ENCODE data around the gene ACOT12.

The ACOT12 gene

GRCh38 chr5:81427566-81427965 lies 33.6 kb upstream of the ACOT12 start:
- ChIA-PET CTCF (interaction anchor here (1.8 to 3.8 kb wide), 3 partner anchors 411 to 744 kb away, joined by 6 to 18 read pairs (median 8); no protein-coding TSS in a partner anchor), POLR2A (no interaction called here)
- no peak for TF ChIP-seq CTCF (IDR thresholded peaks at IDR 0.05; ENCODE audit: control extremely low read depth, extremely low read depth, low read depth, missing control alignments)

GRCh38 chr5:81426359-81427030 lies 32.6 kb upstream of the ACOT12 start:
- no peak for TF ChIP-seq CTCF (IDR thresholded peaks at IDR 0.05; ENCODE audit: control extremely low read depth, extremely low read depth, low read depth, missing control alignments)
- ChIA-PET POLR2A (no interaction called here), CTCF (interaction anchor here (0.7 to 3.8 kb wide), 18 partner anchors 12 to 829 kb away, joined by 3 to 18 read pairs (median 4); no protein-coding TSS in a partner anchor)
- no peak for DNase-seq (ENCODE audit: extremely low spot score)

More at GRCh38 chr5:81427566-81427965, 33.6 kb upstream of the ACOT12 start:
- DNase-seq (ENCODE audit: extremely low spot score), result no peak

- DNase-seq (ENCODE audit: extremely low spot score), result peak; percentile 23
- ChIA-PET POLR2A (no interaction called here), CTCF (interaction anchor here (0.7 to 3.8 kb wide), 21 partner anchors 10 to 830 kb away, joined by 3 to 18 read pairs (median 4); no protein-coding TSS in a partner anchor)
- peak; percentile 40 for TF ChIP-seq CTCF (IDR thresholded peaks at IDR 0.05; ENCODE audit: control extremely low read depth, extremely low read depth, low read depth, missing control alignments)
These were observed 31.6 kb upstream of the ACOT12 start for GRCh38 chr5:81425569-81425968.

GRCh38 chr5:81424728-81425127 lies 30.8 kb upstream of the ACOT12 start:
- no peak for DNase-seq (ENCODE audit: extremely low spot score)
- ChIA-PET POLR2A (no interaction called here), CTCF (interaction anchor here (0.7 to 3.8 kb wide), 15 partner anchors 11 to 831 kb away, joined by 3 to 18 read pairs (median 4); no protein-coding TSS in a partner anchor)
- TF ChIP-seq CTCF (IDR thresholded peaks at IDR 0.05; ENCODE audit: control extremely low read depth, extremely low read depth, low read depth, missing control alignments), result no peak

- no peak for DNase-seq (ENCODE audit: extremely low spot score)
- POLR2A ChIA-PET, result no interaction called here
- CTCF ChIA-PET, result no interaction called here
- TF ChIP-seq CTCF (IDR thresholded peaks at IDR 0.05; ENCODE audit: control extremely low read depth, extremely low read depth, low read depth, missing control alignments), result no peak
These were observed 28.7 kb upstream of the ACOT12 start for GRCh38 chr5:81422671-81423070.

- ChIA-PET POLR2A (no interaction called here), CTCF (no interaction called here)
- no peak for DNase-seq (ENCODE audit: extremely low spot score)
- TF ChIP-seq CTCF (IDR thresholded peaks at IDR 0.05; ENCODE audit: control extremely low read depth, extremely low read depth, low read depth, missing control alignments), result no peak
These were observed 26.2 kb upstream of the ACOT12 start for GRCh38 chr5:81420039-81420667.

Measured in GM10248 (cell line).